HG02852 (cell line): ENCODE results near the gene CYTL1.
"Not testable (repeated sequence)": the region's sequence is repeated elsewhere in the genome, so short reads cannot be mapped to it uniquely, and the experiment has no call there.

Experiments
- ATAC-seq: cut with Tn5 transposase; IDR thresholded peaks from one replicate; pipeline ENCODE4 v1.9.1; 2021; ENCODE audit warnings: mild to moderate bottlenecking, moderate library complexity; ENCODE audit not compliant: unreplicated experiment

CYTL1 gene, protein sequence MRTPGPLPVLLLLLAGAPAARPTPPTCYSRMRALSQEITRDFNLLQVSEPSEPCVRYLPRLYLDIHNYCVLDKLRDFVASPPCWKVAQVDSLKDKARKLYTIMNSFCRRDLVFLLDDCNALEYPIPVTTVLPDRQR

DNA sequence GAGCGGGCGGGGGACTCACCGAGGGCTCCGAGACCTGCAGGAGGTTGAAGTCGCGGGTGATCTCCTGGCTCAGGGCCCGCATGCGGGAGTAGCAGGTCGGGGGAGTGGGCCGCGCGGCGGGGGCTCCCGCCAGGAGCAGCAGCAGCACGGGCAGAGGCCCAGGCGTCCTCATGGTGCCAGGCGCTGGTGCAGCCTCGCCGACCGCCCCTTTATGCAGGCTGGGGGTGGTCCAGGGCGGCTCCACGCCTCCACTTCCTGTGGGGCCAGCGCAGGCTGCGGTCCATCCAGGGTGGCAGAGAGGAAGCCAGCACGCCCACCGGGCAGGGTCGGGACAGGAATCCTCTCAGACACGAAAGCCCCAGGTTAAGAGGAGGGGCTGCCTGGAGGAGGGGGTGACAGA lies at the start of gene CYTL1:
Gene CYTL1 (minus strand): TSS at position 185 of the 400 bp plus-strand sequence. CDS start 13 bp downstream, at position 172.
- no peak for ATAC-seq

- no peak for ATAC-seq
These were observed 48.6 kb upstream of the CYTL1 start for GRCh38 chr4:5067908-5068307.

GRCh38 chr4:5066968-5067367 lies 47.7 kb upstream of the CYTL1 start:
- ATAC-seq: not testable (repeated sequence)

DNA sequence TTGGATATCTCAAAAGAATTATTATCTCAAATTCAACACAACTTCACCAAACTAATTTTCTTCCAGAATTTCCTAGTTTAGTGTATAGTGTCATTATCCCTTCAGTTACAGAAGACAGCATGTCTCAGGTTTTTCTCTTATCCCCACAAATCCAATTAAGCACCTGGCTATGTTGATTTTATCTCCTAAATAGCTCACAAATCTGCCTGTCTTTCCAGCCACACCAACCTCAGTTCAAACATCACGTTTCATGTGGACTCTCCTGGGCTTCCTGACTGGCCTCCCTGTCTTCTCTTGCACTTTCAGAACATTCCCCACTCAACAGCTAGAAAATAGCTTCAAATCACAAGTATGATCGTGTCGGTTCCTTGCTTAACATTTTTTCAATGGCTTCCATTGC lies 46.8 kb upstream of the CYTL1 start:
- ATAC-seq: no peak

- no peak for ATAC-seq
These were observed 36.2 kb upstream of the CYTL1 start for GRCh38 chr4:5055411-5055810.

- no peak for ATAC-seq
These were observed 35.3 kb upstream of the CYTL1 start for GRCh38 chr4:5054532-5054931.

GRCh38 chr4:5052726-5053425 lies 33.6 kb upstream of the CYTL1 start:
- no peak for ATAC-seq

- no peak for ATAC-seq
These were observed 33.0 kb upstream of the CYTL1 start for GRCh38 chr4:5052204-5052702.

GRCh38 chr4:5051278-5052203 lies 32.3 kb upstream of the CYTL1 start, which contains the start of gene STK32B:
Gene STK32B (plus strand): TSS chr4:5051480.
- ATAC-seq: no peak

- ATAC-seq: no peak
These were observed 31.4 kb upstream of the CYTL1 start for GRCh38 chr4:5050520-5051277.

DNA sequence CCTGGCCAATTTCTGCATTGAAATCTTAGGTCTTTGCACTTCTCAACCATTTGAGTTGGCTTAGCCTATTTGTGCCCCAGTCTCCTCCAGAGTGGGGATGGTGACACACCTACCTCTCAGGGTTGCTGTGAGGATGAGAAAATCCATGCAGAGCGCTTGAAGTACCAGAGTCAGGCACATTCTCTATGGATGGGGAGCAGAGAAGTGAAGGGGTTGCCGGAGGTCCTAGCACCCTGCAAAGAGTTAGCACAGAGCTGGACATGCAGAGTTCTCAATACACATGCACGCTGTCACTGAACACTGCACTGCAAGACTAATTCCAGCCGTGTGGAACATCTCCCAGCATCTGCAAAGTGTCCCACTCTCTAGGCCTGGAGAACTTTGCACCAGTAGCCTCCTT lies 29.5 kb upstream of the CYTL1 start:
- ATAC-seq: no peak

DNA sequence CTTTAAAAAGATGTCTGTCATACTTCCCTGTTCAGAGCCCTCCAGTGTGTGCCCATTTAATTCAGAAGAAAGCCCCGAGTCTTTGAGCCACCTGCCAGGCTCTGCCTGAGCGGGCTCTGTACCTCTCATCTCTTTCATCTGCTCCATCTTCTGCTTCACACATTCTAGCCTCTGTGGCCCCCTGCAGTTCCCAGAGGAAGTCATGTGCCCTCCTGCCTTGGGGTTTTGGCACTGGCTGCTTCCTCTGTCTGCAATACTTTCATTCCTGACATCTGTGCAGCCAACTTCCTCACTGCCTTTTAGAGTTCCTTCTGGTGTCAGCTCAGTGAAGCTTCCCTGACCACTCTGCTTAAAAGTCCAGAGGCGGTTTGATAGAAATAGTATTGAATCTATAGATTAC lies 25.8 kb upstream of the CYTL1 start:
- ATAC-seq: no peak

- ATAC-seq: no peak
These were observed 25.1 kb upstream of the CYTL1 start for GRCh38 chr4:5044341-5044740.

DNA sequence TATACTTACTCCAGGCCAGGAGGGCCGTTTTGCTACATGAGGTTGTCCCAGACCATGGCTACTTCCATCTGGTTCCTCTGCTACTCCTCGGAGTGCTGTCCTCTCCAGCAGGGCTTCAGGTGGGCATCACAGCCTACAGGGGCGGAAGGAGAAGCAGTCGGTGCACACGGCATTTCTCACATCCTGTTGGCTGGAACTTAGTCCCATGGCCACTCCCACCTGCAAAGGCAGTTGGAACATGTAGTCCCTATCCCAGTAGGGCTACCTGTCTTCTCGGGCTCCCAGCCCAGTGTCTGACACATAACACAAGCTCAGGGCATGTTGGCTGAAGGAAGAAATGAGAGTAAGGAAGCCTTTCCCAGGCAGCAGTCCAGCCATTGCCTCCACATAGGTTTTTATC lies 24.3 kb upstream of the CYTL1 start:
- ATAC-seq: no peak

DNA sequence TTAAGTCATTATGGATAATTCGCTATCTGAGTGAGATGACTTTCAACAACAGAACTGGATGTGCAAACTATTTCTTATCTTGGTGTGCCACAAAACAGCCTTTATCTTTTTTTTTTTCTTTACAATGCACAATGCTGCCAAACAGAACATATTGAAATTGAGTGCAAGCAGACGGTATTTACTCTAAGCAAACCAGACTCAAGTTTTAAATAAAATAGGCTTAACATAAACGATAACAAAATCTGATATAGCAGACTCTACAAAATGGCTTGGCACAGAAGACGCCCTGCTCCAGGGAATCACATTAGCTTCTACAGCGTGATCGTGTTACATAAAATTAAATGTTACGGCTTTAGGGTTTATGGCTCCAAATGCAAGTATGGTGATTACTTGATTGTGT lies 22.4 kb upstream of the CYTL1 start:
- no peak for ATAC-seq

- no peak for ATAC-seq
These were observed 21.8 kb upstream of the CYTL1 start for GRCh38 chr4:5040856-5041620.

DNA sequence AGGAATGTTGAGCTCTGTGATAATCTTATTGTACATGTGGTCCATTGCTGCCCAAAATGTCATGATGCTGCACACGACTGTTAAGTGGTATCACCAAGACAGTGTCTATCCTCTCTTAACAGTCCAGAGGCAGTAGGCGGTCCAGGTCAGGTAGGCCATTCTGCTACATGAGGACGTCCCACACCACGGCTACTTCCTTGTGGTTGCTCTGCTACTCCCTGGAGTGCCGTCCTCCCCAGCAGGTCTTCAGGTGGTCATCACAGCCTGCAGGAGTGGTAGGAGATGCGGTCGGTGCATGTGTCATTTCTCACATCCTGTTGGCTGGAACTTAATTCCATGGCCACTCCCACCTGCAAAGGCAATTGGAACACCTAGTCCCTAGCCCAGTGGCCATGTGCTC lies 20.5 kb upstream of the CYTL1 start:
- no peak for ATAC-seq

DNA sequence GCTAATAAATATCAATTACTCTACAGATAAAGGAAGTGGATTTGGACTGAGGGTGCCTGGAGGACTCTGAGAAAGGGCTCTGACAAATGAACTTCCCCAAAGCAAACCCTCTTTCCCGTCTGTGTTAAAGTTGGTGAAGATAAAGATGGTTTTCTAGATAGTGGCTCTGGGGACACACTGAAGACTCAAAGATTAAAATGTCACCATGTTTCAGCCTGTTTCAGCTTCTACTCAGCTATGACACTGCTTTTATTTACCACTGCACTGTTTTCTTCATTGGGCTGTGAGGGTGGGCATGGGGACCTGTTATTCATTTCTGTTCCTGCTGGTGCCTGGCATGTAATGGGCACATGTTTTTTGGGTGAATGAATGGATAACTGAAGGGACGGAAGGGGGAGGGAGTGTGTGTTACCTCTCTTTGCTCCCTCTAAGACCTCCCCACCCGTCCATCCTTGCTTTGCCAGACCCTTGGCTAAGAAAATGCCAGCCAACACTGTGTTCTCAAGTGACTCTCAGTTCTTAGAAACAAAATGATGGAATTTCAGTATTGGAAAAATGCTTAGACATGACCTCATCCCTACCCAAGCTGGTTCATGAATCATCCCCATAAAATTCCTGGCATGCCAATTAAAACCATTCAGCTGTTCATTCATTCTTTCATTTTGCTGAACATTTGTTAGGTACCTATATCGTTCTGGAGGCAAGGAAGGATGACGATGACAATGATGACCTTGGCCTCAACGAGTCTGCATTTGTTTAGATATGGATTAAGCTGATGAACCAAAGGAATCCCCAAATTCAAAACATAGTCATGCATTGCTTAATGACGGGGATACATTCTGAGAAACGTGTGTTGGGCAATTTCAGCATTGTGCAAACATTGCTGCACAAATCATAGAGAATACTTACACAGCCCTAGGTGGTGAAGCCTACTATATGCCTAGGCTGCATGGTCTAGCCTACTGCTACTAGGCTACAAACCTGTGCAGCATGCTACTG lies 18.6 kb upstream of the CYTL1 start:
- ATAC-seq: no peak

- ATAC-seq: peak; percentile 44
These were observed 17.0 kb upstream of the CYTL1 start for GRCh38 chr4:5036239-5036638.
